Loucy (cell line): ENCODE measurements around the gene MMEL1.
A peak's percentile ranks its signal among the peaks of the same experiment; 100 is the strongest.

Experiments
- H2AFZ ChIP-seq: fragments of 200-600 bp; sonication (generic); 2 replicates; pipeline ENCODE4 v1.6.0; 2016; ENCODE audit warnings: antibody characterized with exemption, mild to moderate bottlenecking, low read length, moderate library complexity
- H3F3A ChIP-seq: fragments of 200-600 bp; 2 replicates; pipeline ENCODE4 v1.6.0; 2016; ENCODE audit warnings: antibody characterized with exemption, low read depth, mild to moderate bottlenecking
- H3K27me3 ChIP-seq: fragments of 200-600 bp; sonication (generic); 2 replicates; pipeline ENCODE4 v1.6.1; 2014; ENCODE audit warnings: low read length, mild to moderate bottlenecking; ENCODE audit not compliant: insufficient read depth, poor library complexity, severe bottlenecking
- H3K36me3 ChIP-seq: fragments of 200-600 bp; sonication (generic); 2 replicates; pipeline ENCODE4 v1.6.1; 2016; ENCODE audit warnings: low read length; ENCODE audit not compliant: insufficient read depth
- H3K4me1 ChIP-seq: fragments of 200-600 bp; sonication (generic); 2 replicates; pipeline ENCODE4 v1.5.1; 2014; ENCODE audit warnings: low read length, mild to moderate bottlenecking; ENCODE audit not compliant: insufficient read depth, poor library complexity, severe bottlenecking
- H3K4me2 ChIP-seq: fragments of 200-600 bp; sonication (generic); 2 replicates; pipeline ENCODE4 v1.6.0; 2014; ENCODE audit warnings: antibody characterized with exemption, low read length, low read depth, mild to moderate bottlenecking; ENCODE audit not compliant: poor library complexity, severe bottlenecking
- H3K4me3 ChIP-seq: fragments of 200-600 bp; sonication (generic); 2 replicates; pipeline ENCODE4 v1.5.1; 2014; ENCODE audit warnings: low read length, mild to moderate bottlenecking, mixed read lengths; ENCODE audit not compliant: poor library complexity, severe bottlenecking
- H3K79me2 ChIP-seq: fragments of 200-600 bp; sonication (generic); 2 replicates; pipeline ENCODE4 v1.6.1; 2014; ENCODE audit warnings: low read length; ENCODE audit not compliant: insufficient read depth
- H3K9ac ChIP-seq: fragments of 200-600 bp; sonication (generic); 2 replicates; pipeline ENCODE4 v1.6.0; 2014; ENCODE audit warnings: mild to moderate bottlenecking, low read depth, low read length, moderate library complexity; ENCODE audit not compliant: poor library complexity, severe bottlenecking
- H3K9me2 ChIP-seq: fragments of 200-600 bp; sonication (generic); replicated peaks from 2 replicates; pipeline ENCODE4 v1.6.1; 2016; ENCODE audit warnings: low read depth, low read length, mixed read lengths
- H3K9me3 ChIP-seq: fragments of 200-600 bp; sonication (generic); 2 replicates; pipeline ENCODE4 v1.6.1; 2014; ENCODE audit warnings: mild to moderate bottlenecking, antibody characterized with exemption, low read length, low read depth; ENCODE audit not compliant: insufficient read depth
- H4K20me1 ChIP-seq: fragments of 200-600 bp; sonication (generic); 2 replicates; pipeline ENCODE4 v1.6.0; 2014; ENCODE audit warnings: antibody characterized with exemption, low read length, mild to moderate bottlenecking; ENCODE audit not compliant: insufficient read depth, poor library complexity, severe bottlenecking
- EZH2phosphoT487 ChIP-seq: fragments of 200-600 bp; IDR thresholded peaks from 2 replicates; pipeline ENCODE4 v1.6.1; 2018; ENCODE audit warnings: antibody characterized with exemption, mild to moderate bottlenecking, moderate library complexity, borderline replicate concordance
- TF ChIP-seq, protein P1 (sequence below): fragments of 200-600 bp; sonication (generic); conservative IDR thresholded peaks from 2 replicates; pipeline ENCODE4 v1.5.1; 2014; ENCODE audit warnings: mild to moderate bottlenecking, antibody characterized with exemption, low read length

MMEL1 gene

DNA sequence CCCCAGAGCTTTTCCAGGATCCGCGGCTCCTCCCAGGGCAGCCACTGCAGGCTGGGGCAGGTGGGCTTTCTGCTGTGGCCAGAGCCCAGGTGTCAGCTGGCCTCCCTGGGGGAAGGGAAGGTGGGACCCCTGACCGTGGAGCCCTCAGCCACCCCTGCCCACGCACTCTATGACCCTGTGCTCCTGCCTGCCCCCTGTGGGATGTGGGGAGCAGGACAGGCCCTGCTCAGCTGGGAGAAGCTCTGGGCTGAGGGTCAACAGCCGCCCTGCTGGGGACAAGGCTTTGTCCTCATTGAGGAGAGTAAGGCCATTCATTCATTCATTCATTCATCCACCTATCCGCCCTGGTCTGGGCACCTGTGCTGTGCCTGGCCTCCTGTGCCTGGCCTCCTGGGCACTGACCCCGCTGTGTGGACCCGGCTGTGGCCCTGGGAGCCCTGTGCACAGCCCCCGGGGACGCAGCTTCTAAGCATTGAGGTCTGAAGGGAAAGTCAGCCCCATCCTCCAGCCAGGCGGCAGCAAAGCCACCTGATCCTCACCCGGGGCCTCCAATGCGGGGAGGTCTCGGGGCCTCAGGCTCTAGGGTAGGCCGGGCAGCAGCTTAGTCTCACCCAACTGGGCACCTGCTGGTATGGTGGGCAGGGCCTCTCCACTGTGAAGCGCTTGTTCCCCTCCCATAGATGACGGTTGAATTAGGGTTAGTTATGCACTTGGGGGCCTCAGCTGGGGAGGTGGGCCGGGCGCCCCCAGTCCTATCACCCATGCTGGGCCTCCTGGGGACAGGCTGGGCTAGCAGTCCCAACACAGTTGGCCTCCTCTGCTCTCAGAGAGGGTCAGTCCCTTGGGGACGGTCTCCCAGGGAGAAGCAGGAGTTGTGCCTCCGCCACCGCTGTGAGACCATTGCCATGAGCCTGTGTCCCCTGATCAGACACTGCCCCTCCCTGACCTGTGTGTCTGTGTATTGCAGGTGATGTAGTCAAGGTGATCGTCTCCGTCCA is 70.6 kb downstream of the MMEL1 start:
- Histone ChIP-seq H3K4me3 (no peak overlapping the region), H3K9me3 (no peaks in the 10 kb centered on the region), H2AFZ (no peak overlapping the region), H3K9me2 (no peaks in the 10 kb centered on the region), H3K36me3 (no peaks in the 10 kb centered on the region), H3K4me1 (peaks cover 8% of the 10 kb centered on the region), H3K27me3 (no peaks in the 10 kb centered on the region), H3F3A (no peaks in the 10 kb centered on the region), H3K9ac (no peak overlapping the region), H4K20me1 (peaks cover 7% of the 10 kb centered on the region), H3K4me2 (no peak overlapping the region), H3K79me2 (peaks cover 15% of the 10 kb centered on the region)
- no peak for TF ChIP-seq EZH2phosphoT487
- TF ChIP-seq, protein P1, sequence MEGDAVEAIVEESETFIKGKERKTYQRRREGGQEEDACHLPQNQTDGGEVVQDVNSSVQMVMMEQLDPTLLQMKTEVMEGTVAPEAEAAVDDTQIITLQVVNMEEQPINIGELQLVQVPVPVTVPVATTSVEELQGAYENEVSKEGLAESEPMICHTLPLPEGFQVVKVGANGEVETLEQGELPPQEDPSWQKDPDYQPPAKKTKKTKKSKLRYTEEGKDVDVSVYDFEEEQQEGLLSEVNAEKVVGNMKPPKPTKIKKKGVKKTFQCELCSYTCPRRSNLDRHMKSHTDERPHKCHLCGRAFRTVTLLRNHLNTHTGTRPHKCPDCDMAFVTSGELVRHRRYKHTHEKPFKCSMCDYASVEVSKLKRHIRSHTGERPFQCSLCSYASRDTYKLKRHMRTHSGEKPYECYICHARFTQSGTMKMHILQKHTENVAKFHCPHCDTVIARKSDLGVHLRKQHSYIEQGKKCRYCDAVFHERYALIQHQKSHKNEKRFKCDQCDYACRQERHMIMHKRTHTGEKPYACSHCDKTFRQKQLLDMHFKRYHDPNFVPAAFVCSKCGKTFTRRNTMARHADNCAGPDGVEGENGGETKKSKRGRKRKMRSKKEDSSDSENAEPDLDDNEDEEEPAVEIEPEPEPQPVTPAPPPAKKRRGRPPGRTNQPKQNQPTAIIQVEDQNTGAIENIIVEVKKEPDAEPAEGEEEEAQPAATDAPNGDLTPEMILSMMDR, result peak; percentile 62

DNA sequence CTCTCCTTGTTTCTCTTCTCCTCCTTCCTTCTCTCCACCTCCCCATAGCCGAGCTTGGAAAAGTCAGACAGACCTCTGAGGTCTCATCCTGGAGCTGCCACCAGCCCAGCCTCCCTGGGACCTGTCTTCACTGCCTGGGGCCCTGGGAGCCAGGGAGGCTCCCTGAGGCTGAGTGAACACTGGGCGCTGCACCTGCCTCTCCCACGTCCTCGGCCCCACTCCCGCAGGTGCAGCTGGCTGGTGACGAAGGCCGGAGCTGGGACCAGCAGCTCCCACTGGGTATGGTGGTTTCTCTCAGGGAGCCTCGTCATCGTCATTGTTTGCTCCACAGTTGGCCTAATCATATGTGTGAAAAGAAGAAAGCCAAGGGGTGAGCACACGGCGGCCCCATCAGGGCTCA is 71.4 kb downstream of the MMEL1 start:
- Histone ChIP-seq H3K9me3 (no peaks in the 10 kb centered on the region), H3K79me2 (peaks cover 21% of the 10 kb centered on the region), H3K27me3 (no peaks in the 10 kb centered on the region), H4K20me1 (peaks cover 9% of the 10 kb centered on the region), H3K4me2 (no peak overlapping the region), H3K9ac (no peak overlapping the region), H3K4me3 (no peak overlapping the region), H3K9me2 (no peaks in the 10 kb centered on the region), H2AFZ (no peak overlapping the region), H3K4me1 (peaks cover 11% of the 10 kb centered on the region), H3K36me3 (no peaks in the 10 kb centered on the region), H3F3A (no peaks in the 10 kb centered on the region)
- TF ChIP-seq, protein P1, result no peak
- TF ChIP-seq EZH2phosphoT487, result no peak

DNA sequence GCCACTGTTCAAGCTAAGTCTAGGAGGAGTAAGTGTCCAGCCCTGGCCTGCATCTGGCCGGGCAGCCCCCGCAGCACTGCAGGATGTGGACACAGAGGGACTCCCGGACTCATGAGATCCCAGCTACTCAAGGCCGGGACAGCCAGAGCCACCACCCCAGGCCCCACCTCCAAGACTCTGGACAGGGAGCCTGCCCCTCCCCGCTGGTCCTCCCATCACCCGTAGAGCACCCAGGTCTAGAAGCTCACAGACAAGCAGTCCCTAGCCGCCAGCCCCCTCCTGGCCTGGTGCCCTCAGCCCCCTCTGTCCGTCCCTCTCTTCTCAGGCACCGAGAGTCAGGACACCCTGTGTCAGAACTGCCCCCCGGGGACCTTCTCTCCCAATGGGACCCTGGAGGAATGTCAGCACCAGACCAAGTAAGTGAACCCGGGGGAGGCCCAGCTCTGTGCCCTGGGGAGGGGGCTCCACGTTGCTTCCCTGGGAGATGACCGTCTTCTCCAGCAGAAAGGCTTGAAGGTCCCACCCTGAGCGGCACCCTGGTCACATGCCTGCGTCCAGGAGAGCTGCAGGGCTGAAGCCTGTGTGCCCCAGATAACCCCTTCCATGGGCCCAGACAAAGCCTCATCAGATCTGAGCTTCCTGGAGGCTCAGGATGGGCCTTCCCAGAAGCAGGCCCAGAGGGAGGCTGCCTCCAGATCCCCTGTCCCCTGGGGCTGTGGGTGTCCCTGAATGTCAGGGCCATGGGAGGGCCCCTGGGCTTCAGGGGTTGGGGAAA is 72.3 kb downstream of the MMEL1 start:
- H3K36me3 ChIP-seq, result no peaks in the 10 kb centered on the region

More for the DNA sequence above, 72.3 kb downstream of the MMEL1 start:
- H3K9me2 ChIP-seq, result no peaks in the 10 kb centered on the region
- H3K4me1 ChIP-seq, result peaks cover 16% of the 10 kb centered on the region
- no peaks in the 10 kb centered on the region for H3F3A ChIP-seq
- no peak overlapping the region for H3K4me3 ChIP-seq
- H2AFZ ChIP-seq, result no peak overlapping the region
- H3K27me3 ChIP-seq, result no peaks in the 10 kb centered on the region
- H3K79me2 ChIP-seq, result peaks cover 21% of the 10 kb centered on the region
- H3K9ac ChIP-seq, result no peak overlapping the region
- TF ChIP-seq, protein P1, result no peak
- no peak for TF ChIP-seq EZH2phosphoT487
- peaks cover 9% of the 10 kb centered on the region for H4K20me1 ChIP-seq
- no peaks in the 10 kb centered on the region for H3K9me3 ChIP-seq
- H3K4me2 ChIP-seq, result no peak overlapping the region
